ENCODE measurements around the gene ANKRD29.
A peak's percentile ranks its signal among the peaks of the same experiment; 100 is the strongest.
"Not testable (repeated sequence)": the region's sequence is repeated elsewhere in the genome, so short reads cannot be mapped to it uniquely, and the experiment has no call there.

The ANKRD29 gene

GRCh38 chr18:23583071-23583865 lies 79.4 kb downstream of the ANKRD29 start:
- DNase-seq (ENCODE audit: low read depth in 2 of 2), result no peak

DNA sequence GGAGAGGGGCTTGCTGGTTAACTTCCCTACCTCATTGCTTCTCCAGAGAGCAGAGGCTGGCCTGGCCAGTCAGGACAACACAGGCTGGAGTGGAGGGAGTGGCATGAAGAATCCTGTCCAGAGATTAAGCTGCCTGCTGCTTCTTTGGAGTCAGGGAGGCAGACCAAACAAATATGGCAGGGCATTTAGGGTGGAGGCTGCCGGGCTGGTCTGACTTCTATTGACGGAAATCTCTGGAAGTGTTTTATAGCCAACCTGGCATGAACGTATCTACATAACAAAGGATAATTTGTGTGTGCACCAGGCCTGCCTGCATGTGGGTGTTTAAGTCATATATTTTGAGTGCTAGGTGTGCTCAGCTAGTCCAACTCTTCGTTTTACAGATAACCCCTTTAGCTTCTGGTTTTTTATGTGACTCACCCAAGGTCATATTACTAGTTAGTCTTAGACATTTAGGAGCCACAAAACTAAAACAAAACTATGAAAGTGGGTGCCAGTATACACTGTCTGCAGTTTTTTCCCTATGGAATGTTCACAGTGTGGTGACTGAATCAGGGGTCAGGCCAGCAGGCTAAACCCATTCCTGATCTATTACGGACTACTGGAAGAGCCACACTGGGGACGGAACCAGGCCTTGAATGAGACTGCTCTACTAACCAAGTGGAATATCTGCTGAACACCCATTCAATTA lies 81.9 kb downstream of the ANKRD29 start:
- no peak for DNase-seq (ENCODE audit: low read depth in 2 of 2)

GRCh38 chr18:23578891-23579653 lies 83.6 kb downstream of the ANKRD29 start:
- DNase-seq (ENCODE audit: low read depth in 2 of 2), result no peak

DNA sequence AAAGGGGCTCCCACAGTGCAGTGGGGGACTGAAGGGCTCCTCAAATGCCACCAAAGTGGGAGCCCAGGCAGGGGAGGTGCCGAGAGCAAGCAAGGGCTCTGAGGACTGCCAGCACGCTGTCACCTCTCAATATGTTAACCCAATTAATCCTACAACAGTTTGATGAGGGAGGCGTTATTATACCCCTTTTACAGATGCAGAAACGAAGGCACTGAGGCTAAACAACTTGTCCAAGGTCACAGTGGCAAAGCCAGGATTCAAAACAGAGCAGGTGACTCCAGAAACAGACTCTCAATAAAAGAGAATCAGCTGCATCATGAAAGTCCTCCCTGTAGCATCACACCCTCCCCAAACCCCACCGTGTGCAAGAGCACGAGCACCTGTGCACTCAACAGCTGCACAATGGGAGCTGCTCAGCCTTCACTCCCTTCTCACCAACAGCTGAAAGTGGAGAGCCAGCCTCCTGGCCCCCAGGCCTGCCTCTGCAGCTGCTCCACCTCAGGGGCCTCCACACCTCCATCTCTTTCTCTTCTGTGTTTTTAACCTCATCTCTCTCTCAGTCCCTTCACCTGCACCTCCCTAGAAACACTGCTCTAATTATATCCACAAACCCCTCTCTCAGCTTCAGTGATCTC lies 84.5 kb downstream of the ANKRD29 start:
- DNase-seq (ENCODE audit: low read depth in 2 of 2), result no peak

- not testable (repeated sequence) for DNase-seq (ENCODE audit: low read depth in 2 of 2)
Measured at GRCh38 chr18:23577521-23577920, 85.2 kb downstream of the ANKRD29 start.

DNA sequence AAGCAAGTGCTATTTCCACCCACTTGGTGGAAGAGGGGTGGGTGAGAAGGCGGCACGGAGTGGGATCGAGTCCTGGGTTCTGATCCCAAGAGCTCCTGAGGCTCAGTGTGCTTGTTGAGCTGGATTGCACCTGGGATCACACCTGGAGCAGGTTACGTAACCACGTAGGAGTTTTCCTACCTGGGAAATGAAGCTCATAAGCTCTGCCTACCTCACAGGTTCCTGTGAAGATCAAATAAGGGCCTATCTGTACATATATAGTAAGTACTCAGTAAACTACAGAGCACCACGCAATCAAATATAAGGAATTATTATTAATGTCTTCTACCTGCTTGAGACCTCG lies 87.4 kb downstream of the ANKRD29 start:
- DNase-seq (ENCODE audit: low read depth in 2 of 2), result no peak

DNA sequence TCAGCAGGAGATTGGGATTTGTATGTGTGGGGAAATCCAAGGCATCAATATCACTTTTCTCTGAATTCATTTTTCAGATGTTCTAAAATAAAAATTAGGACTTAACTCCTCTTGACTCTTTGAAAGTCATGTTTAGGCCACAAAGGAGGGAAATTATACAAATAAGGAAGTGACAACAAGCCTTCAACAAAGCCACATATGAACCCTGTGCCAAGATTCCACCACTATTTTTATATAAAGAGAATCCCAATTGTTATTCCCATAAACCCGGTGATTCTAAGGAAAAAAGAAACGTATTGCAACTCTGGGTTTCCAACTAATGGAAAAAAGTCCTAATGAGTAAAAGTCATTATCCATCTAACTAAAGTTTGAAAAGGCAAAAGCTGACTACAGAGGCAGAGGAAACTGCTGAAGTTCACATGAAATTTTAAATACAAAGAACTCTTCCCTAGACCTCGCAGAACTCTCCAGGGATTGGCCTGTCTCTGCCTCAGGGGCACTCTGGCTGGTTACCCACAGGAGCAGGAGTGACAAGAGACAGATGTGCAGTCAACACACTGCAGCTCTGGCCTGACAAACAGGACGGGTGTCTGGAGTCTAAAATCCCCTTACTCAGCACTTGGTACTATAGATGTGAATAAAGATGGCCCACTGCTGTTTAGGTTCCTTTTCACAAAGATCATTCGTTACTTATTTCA lies 88.0 kb downstream of the ANKRD29 start:
- DNase-seq (ENCODE audit: low read depth in 2 of 2), result no peak

DNA sequence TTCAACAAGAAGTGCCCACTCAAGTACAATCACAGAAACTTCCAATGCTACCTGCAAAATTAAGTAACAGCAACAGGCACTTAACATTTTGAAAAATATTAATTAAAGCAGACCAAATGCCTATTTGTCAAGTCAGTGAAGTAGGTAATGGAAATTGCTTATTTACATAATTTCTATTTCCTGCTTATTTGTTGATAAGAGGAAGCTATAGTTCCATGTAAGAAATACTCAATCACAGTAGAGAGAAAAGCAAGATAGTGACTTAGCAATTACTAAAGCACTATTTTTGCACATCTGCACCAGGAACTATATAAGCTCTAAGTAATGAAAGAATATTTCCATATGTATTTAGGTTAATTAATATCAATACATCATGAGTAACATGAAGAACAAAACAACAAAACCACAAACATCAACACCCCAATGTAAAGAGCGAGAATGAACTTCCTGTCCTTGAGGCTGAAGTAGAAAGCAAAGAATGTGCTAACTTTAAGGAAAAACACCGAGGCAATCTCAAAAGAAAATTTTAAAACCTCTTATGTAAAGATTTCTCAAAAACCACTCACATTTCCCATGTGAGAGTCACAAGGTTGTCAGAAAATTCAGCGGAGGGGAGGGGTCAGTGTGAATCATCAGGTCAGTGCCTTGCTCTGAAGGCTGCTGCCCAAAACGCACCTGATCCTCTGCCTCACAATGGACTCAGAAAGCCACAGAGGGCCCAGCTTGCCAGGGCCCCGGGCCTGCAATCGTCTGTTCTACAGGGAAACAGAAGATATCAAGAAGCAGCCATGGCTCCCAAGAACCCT lies 88.9 kb downstream of the ANKRD29 start:
- DNase-seq (ENCODE audit: low read depth in 2 of 2), result peak in 1 of 2 donors; percentile 17

DNA sequence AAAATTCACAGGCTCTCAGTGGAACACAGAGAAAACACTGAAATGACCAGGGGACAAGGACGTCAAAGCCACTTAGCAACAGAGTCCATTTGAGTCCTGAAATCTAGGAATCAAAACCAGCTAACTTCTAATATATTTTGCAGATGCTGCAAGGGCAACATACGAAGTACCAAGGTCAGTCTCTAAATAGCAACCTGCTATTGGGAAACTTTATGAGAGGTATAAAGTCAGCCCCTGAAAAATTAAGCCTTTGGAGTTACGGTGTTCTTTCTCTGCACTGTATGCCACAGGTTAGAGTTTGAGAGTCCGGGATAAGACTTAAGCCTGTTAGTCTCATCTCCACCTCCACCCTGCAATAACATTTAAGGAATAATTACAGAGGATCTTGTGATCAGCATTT lies 89.7 kb downstream of the ANKRD29 start:
- DNase-seq (ENCODE audit: low read depth in 2 of 2), result no peak

DNA sequence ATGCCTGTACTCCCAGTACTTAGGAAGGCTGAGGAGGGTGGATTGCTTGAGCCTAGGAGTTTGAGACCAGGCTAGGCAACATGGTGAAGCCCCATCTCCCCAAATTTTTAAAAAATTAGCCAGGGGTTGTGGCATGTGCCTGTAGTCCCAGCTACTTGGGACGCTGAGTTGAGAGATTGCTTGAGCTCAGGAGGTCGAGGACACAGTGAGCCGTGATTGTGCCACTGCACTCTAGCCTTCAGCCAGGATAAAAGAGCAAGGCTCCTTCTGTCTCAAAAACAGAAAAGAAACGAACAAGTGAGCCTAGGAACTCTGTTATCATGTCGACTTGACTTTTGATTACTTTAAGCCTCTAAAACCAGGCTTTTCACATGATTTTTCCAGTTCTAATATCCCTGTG lies 90.1 kb downstream of the ANKRD29 start:
- DNase-seq (ENCODE audit: low read depth in 2 of 2), result no peak

DNA sequence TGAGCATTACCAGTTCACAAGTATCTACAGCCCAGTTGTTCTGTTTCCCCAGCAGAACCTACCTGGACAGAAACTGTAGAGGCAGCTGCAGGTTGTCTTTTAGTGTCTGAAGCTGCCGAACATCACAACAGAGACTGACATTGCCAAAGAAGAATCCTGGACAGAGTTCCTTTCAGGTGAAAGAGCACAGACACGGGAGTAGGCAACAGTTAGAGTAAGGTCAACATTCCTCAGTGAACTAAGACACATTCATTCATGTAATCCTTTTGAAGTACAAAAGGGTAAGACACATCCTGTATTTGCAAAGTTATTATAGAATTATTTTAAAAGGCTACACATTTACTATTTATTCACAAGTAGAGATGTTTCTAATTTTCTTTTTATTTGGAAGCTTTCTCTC lies 90.7 kb downstream of the ANKRD29 start:
- DNase-seq (ENCODE audit: low read depth in 2 of 2), result no peak

- no peak for DNase-seq (ENCODE audit: low read depth in 2 of 2)
Measured at GRCh38 chr18:23570912-23571504, 91.7 kb downstream of the ANKRD29 start.

GRCh38 chr18:23569299-23570063 lies 93.2 kb downstream of the ANKRD29 start:
- DNase-seq (ENCODE audit: low read depth in 2 of 2), result no peak

GRCh38 chr18:23568281-23569138 lies 94.2 kb downstream of the ANKRD29 start:
- no peak for DNase-seq (ENCODE audit: low read depth in 2 of 2)

- DNase-seq (ENCODE audit: low read depth in 2 of 2), result no peak
Measured at GRCh38 chr18:23567671-23568070, 95.0 kb downstream of the ANKRD29 start.

- no peak for DNase-seq (ENCODE audit: low read depth in 2 of 2)
Measured at GRCh38 chr18:23565916-23566547, 96.7 kb downstream of the ANKRD29 start.

DNA sequence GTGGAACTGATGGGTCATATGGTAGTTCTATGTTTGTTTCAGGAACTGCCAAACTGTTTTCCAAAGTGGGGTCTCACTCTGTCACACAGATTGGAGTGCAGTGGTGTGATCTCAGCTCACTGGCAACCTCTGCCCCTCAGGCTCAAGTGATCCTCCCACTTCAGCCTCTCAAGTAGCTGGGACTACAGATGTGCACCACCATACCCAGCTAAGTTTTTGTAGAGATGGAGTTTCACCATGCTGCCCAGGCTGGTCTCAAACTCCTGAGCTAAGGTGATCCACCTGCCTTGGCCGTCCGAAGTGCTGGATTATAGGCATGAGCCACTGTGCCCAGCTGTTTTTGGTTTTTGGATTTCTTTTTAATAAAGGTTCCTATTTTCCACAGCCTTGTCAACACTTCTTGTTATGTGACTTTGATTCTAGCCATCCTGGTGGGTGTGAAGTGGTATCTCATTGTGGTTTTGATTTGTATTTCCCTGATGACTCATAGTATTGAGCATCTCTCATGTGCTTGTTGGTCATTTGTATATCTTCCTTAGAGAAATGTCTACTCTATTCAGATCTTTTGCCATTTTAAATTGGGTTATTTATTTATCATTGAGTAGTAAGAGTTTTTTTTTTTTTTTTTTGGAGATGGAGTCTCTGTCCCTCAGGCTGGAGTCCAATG lies 99.2 kb downstream of the ANKRD29 start:
- no peak for DNase-seq (ENCODE audit: low read depth in 2 of 2)

GRCh38 chr18:23560186-23560585 lies 102.5 kb downstream of the ANKRD29 start:
- no peak for DNase-seq (ENCODE audit: low read depth in 2 of 2)
